Measurements from ENCODE around the gene C11orf21. TPM values are rescaled to one million over a fixed set of nuclear protein-coding genes. Genes with fewer than 3 reads are reported as not detected.
A peak's percentile ranks its signal among the peaks of the same experiment; 100 is the strongest.

C11orf21 gene
- total and polyA plus RNA-seq, 9 of the 15 experiments (the other 6 are each of a cell fraction or from before 2014, with no cell fraction given): 0.10 to 2.6 (median 2.0) TPM

- TF ChIP-seq THRB (CRISPR knock-in tag; conservative IDR thresholded peaks at IDR 0.05): no peak
- TF ChIP-seq ZNF655 (CRISPR knock-in tag; IDR thresholded peaks at IDR 0.05): no peak
- no peak for TF ChIP-seq CUX1 (CRISPR knock-in tag; IDR thresholded peaks at IDR 0.05)
- TF ChIP-seq SLC30A9 (CRISPR knock-in tag; IDR thresholded peaks at IDR 0.05): no peak
- TF ChIP-seq ZNF592 (IDR thresholded peaks at IDR 0.05): peak; percentile 69; the same call in 1 of the 2 replicates
- no peak for TF ChIP-seq ZNF184 (CRISPR knock-in tag; IDR thresholded peaks at IDR 0.05)
- TF ChIP-seq SAP30 (IDR thresholded peaks at IDR 0.05; ENCODE audit: borderline replicate concordance, insufficient read depth, low read depth, low read length, poor library complexity, severe bottlenecking): no peak
- no peak for TF ChIP-seq HMG20B (CRISPR knock-in tag; IDR thresholded peaks at IDR 0.05)
- no peak for TF ChIP-seq MED1 (CRISPR knock-in tag; IDR thresholded peaks at IDR 0.05; ENCODE audit: borderline replicate concordance)
- TF ChIP-seq GABPA (tag; conservative IDR thresholded peaks at IDR 0.05; ENCODE audit: low read depth): no peak
- no peak for TF ChIP-seq ZNF165 (CRISPR knock-in tag; IDR thresholded peaks at IDR 0.05; ENCODE audit: borderline replicate concordance)
- no peak for TF ChIP-seq ZNF511 (CRISPR knock-in tag; IDR thresholded peaks at IDR 0.05)
- no peak for TF ChIP-seq TFAM (CRISPR knock-in tag; conservative IDR thresholded peaks at IDR 0.05)
Observed at GRCh38 chr11:2305140-2305778, 3.5 kb upstream of the C11orf21 start (continued).

Data from K562 (cell line).